COR-L47 (cell line): Measurements from ENCODE around the gene DNMBP.
"Not testable (repeated sequence)": the region's sequence is repeated elsewhere in the genome, so short reads cannot be mapped to it uniquely, and the experiment has no call there.

Experiments used
- DNase-seq: peaks from one replicate; lab custom pipeline; 2025; lab: John Stamatoyannopoulos, UW

DNMBP gene

GRCh38 chr10:99917963-99918825 is 91.6 kb downstream of the DNMBP start:
- DNase-seq = no peak

- no peak for DNase-seq
Measured at GRCh38 chr10:99916776-99917175, 93.0 kb downstream of the DNMBP start.

DNA sequence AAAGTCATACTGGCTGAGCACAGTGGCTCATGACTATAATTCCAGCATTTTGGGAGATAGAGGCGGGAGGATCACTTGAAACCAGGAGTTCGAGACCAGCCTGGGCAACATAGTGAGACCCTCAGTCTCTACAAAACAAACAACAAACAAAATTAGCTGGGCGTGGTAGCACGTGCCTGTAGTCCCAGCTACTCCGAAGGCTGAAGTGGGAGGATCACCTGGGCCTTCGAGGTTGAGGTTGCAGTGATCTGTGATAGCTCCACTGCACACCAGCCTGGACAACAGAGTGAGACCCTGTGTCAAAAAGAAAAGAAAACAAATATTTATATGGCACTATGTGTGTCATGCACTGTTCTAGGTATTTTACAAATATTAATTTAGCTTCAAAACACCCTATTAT is 94.3 kb downstream of the DNMBP start:
- no peak for DNase-seq

GRCh38 chr10:99914236-99914635 is 95.5 kb downstream of the DNMBP start:
- DNase-seq = no peak

DNA sequence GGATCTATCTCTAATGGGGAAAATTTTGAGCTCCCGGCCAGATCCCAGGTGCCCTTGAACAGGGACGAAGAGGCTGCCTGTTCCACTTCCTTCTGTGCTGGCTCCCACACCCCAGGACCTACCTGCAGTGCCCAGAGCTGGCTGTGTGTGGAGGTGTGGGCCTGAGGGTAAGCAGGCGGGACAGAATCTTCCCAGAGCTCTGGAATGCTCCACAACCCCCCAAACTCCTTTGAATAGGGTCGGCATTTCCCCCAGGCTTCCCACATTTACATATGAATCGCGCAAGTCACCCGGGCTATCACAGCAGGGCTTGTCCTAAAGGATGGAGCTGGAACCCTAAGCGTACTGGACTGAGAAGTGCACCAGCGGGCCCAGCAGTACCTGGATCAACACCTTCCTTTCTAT is 95.9 kb downstream of the DNMBP start:
- DNase-seq = no peak

DNA sequence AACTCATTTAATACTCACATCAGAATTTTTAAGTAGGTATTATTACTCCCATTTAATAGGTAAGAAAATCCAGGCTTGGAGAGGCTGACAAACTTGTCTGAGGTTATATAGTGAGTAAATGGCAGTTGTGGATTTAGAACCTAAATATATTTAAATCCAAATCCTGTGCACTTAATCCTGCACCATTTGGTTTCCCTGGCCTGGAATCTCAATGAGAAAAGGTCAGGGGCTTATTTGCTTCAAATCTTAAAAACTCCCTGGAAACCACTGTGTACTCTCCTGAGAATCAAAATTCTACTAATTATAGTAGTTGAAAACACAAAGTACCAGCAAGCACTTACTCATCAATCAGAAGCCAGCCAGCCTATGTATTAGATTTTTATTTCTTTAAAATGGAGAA is 97.7 kb downstream of the DNMBP start:
- DNase-seq = no peak

- no peak for DNase-seq
Measured at GRCh38 chr10:99908512-99908911, 101.2 kb downstream of the DNMBP start.

DNA sequence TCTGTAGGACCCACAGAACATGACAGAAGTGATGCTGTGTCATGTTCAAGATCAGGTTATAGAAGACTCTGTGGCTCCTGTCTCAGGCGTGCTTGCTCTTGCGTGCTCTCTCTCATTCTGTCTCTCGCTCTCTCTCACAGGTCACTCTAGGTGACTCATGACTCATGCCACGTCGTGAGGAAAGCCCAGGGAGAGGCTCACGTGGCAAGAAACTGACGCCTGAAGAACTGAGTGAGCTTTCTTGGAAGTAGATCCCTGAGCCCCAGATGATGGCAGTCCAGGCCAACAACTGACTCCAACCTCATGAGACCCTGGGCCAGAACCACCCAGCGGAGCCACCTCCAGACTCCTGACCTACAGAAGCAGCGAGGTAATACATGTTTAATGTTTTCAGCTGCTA is 103.3 kb downstream of the DNMBP start:
- DNase-seq = no peak

- no peak for DNase-seq
Measured at GRCh38 chr10:99905971-99906370, 103.8 kb downstream of the DNMBP start.

- DNase-seq = no peak
Measured at GRCh38 chr10:99895867-99896266, 113.9 kb downstream of the DNMBP start.

DNA sequence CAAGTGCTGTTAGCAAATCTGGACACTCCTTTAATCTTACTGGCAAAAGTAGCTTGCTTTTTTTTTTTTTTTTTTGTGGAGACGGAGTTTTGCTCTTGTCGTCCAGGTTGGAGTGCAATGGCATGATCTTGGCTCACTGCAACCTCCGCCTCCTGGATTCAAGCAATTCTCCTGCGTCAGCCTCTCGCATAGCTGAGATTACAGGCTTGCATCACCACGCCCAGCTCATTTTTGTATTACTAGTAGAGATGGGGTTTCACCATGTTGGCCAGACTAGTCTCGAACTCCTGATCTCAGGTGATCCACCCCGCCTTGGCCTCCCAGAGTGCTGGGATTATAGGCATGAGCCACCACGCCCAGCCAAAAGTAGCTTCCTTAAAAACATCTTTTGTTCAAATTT is 114.7 kb downstream of the DNMBP start:
- DNase-seq = not testable (repeated sequence)

DNA sequence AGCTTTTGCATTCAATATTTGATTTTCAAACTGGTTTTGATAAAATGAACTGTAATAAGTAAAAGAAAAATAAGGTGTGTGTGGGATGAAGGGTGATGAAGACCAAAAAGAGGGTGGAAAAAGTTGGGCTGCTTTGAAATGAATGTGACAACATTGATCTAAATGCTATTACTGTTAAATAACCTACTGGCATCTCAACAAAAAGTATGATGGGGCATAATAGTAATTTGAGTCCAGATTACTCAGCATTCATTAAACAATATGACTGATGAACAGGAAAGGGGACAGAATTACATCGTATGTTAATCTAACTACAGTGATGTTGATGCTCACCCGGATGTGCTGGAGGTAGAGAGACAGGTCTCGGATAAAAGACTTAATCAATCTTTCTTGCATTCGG is 115.1 kb downstream of the DNMBP start:
- no peak for DNase-seq

DNA sequence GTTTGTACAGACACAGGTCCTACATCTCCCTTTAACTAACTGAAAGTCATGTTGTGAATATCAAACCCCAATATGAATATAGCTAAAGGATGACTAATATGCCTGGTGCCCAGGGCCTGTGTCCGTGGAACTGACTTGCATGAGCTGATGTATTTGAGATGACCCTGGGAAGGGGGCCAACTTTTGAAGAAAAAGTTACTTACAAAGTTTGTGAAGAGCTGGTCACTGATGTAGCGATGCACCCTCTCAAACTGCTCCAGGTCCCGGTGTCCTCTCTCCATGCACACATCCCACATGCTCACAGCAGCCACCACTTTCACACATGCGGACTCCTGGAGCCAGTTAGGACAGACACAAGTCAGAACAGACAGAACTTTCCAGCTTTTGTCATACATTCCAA is 121.1 kb downstream of the DNMBP start:
- no peak for DNase-seq

GRCh38 chr10:99883523-99883922 is 126.2 kb downstream of the DNMBP start:
- no peak for DNase-seq

DNA sequence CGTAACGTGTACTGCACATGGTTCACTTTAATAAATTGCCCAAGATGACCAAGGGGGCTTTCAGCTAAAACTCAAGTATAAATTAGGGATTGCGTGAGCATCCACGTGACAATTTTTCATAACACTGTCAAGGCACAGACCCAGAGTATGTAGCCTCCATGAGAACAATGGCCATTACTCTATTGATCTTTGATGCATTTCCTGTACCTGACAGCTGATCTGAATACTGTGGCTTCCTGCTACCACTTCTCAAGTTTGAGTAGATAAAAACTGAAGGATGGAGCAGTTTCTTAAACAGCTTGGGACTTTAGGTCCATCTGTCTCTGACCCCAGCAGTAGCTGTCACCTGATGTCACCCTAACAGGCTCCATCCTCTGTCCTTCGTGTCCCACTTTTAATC is 128.4 kb downstream of the DNMBP start:
- no peak for DNase-seq

- DNase-seq = no peak
Measured at GRCh38 chr10:99880080-99880835, 129.5 kb downstream of the DNMBP start.

- no peak for DNase-seq
Measured at GRCh38 chr10:99875473-99875872, 134.3 kb downstream of the DNMBP start.

- no peak for DNase-seq
Measured at GRCh38 chr10:99874341-99875085, 135.2 kb downstream of the DNMBP start.

GRCh38 chr10:99873846-99874245 is 135.9 kb downstream of the DNMBP start:
- no peak for DNase-seq

DNA sequence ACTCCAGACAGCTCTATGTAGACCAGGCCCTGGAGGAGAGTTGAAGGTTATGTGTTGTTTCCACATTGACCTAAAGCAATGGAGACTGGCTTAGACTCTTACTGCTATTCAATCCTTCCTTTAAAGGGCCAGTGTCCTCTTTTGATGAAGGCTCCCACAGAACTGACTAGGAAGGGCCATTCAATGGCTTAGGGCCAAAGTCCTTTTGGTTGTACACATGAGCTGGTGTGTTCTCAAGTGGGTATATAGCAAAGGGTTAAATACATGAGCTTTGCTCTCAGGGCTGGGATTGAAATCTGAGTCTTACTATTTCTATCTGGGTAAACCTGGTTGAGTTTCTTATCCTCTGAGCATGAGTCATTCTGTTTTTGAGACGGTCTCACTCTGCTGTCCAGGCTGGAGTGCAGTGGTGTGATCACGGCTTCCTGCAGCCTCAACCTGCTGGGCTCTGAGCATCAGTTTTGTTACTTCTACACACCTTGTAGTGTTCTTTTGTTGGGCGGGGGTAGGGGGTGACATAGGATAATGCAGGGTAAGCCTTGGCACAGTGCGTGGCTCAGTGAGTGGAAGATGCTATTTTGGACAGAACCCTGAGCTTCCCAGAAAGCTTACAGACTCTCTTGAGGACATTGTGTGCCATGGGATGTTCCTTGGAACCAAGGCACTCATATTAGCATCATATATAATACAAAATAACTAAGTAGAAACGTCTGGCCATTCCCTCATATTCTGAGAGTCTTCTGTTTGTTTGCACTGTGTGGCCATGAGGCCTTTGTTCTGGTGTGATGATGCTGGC is 137.2 kb downstream of the DNMBP start:
- no peak for DNase-seq

DNA sequence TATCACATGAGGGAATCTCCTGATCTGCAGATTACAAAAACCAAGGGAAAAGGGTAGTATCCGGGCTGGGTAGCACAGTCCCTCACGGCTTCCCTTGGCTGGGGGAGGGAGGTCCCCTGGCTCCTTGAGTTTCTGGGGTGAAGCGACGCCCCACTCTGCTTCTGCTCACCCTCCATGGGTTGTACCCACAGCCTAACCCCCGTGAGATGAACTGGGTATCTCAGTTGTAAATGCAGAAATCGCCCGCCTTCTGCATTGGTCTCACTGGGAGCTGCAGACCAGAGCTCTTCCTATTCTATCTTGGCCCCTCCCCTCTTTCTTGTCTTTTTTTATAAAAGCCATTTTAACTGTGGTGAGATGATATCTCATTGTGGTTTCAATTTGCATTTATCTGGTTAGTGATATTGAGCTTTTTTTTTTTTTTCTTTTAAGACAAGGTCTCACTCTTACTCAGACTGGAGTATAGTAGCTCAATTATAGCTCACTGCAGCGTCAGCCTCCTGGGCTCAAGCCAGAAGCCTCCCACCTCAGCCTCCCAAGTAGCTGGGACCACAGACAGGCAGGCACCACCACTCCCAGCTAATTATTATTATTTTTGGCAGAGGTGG is 139.5 kb downstream of the DNMBP start:
- DNase-seq = no peak
